Jurkat, Clone E6-1 (cell line): ENCODE results near the gene CACNA1H.
"Not testable (repeated sequence)": the region's sequence is repeated elsewhere in the genome, so short reads cannot be mapped to it uniquely, and the experiment has no call there.

Experiments
- DNase-seq: peaks from one replicate; pipeline ENCODE4 v3.0.0-alpha.2; 2011; ENCODE audit warnings: low read depth, low spot score
- H3K4me3 ChIP-seq: 2 replicates; pipeline ENCODE4 v1.5.1; 2011; ENCODE audit warnings: mild to moderate bottlenecking, low read length, control low read depth, moderate library complexity

The CACNA1H gene

DNA sequence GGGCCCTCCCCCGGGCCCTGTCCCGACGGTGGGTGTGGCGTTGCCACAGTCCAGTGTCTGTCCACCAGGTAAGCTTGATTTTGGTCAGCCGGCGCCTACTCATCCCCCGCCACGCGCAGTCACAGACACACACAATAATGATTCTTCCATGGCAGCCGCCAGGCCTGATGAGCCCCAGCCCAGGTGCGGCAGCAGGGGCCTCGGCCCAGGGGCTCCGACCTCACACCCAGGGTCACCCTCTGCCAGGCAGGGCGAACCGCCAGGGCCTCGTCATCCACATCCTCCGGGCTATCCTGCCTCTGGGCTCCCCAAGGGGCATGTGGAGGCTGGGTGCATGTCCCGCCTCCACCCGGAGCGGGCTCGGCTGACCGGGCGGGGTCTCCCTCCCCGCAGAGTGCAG lies 64.6 kb downstream of the CACNA1H start:
- no peak for DNase-seq
- H3K4me3 ChIP-seq: no peak overlapping the region

- H3K4me3 ChIP-seq: no peak overlapping the region
- no peak for DNase-seq
These were observed 65.4 kb downstream of the CACNA1H start for GRCh38 chr16:1218061-1218929.

- no peak overlapping the region for H3K4me3 ChIP-seq
- no peak for DNase-seq
These were observed 66.2 kb downstream of the CACNA1H start for GRCh38 chr16:1218930-1219611.

DNA sequence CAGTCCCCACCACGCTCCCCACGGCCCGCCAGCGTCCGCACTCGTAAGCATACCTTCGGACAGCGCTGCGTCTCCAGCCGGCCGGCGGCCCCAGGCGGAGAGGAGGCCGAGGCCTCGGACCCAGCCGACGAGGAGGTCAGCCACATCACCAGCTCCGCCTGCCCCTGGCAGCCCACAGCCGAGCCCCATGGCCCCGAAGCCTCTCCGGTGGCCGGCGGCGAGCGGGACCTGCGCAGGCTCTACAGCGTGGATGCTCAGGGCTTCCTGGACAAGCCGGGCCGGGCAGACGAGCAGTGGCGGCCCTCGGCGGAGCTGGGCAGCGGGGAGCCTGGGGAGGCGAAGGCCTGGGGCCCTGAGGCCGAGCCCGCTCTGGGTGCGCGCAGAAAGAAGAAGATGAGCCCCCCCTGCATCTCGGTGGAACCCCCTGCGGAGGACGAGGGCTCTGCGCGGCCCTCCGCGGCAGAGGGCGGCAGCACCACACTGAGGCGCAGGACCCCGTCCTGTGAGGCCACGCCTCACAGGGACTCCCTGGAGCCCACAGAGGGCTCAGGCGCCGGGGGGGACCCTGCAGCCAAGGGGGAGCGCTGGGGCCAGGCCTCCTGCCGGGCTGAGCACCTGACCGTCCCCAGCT lies 67.3 kb downstream of the CACNA1H start:
- no peak for DNase-seq
- no peak overlapping the region for H3K4me3 ChIP-seq

GRCh38 chr16:1220841-1221627 lies 68.1 kb downstream of the CACNA1H start:
- H3K4me3 ChIP-seq: no peak overlapping the region
- DNase-seq: no peak

GRCh38 chr16:1221628-1222552 lies 69.0 kb downstream of the CACNA1H start:
- DNase-seq: no peak

GRCh38 chr16:1222553-1223354 lies 69.8 kb downstream of the CACNA1H start:
- H3K4me3 ChIP-seq: no peak overlapping the region
- no peak for DNase-seq

More at GRCh38 chr16:1221628-1222552, 69.0 kb downstream of the CACNA1H start:
- no peak overlapping the region for H3K4me3 ChIP-seq

DNA sequence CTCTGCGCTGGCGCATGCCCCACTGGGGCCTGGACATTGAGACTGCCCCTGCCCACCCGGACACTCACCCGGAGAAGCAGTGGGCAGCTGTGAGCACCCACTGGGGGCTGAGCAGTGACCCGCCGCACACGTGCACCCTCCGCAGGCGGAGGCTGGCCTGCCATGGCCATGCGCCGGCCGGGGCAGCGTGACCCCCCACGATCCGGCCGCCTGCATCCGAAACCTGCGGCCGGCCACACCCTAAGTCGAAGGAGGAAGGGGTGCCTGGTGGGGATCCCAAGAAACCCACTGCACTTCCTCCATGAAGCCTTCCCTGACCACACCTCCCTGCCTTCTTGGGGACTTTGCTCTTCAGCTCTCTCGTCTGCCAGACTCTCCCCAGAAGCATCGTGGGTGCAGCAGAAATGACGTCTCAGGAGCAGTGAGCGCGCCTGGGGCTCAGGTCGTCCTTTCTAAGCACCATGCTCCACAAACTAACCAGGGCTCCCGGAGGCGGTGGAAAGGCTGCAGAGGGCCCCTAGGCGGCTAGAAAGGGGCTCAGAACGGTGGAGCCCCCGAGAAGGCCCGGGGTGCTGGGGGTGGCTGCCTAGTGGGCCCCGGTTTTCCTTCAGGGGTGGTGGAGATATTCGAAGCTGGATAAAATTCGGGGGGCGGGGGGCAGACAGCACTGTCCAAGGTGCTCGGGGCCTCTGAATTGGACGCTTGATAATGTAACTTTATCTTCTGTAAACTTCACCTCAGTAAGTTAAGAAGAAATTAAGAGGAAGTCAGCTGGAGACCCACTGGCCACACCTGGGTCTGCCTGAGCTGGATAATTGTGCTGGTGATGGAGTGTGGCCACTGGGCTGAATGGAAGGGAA lies 70.7 kb downstream of the CACNA1H start:
- DNase-seq: no peak
- no peak overlapping the region for H3K4me3 ChIP-seq

- H3K4me3 ChIP-seq: no peak overlapping the region
- no peak for DNase-seq
These were observed 71.7 kb downstream of the CACNA1H start for GRCh38 chr16:1224558-1224957.

DNA sequence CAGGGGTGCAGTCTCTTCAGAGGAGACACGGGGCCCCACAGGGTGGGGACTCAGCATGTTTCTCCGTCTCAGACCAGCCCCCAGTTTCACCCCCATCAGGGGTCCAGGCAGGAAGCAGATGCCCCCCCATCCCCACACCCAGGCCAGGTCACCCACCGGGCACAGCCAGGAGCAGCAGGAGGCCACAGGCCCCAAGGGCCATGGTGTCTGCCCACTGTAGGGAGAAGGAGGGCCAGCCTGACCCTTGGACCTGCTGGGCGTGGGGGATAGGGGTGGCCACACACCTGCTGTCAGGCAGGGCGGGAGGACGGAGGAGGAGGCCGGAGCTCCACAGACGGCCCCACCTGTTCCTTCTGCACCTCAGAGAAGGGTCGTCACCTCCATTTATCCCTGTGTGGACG lies 72.1 kb downstream of the CACNA1H start, which contains the start of gene TPSG1:
TPSG1 (minus strand) TSS at position 218 of the 401 bp plus-strand sequence; CDS start at position 202, 16 bp downstream.
- no peak within 1 kb of the TSS for H3K4me3 ChIP-seq
- DNase-seq: no peak

DNA sequence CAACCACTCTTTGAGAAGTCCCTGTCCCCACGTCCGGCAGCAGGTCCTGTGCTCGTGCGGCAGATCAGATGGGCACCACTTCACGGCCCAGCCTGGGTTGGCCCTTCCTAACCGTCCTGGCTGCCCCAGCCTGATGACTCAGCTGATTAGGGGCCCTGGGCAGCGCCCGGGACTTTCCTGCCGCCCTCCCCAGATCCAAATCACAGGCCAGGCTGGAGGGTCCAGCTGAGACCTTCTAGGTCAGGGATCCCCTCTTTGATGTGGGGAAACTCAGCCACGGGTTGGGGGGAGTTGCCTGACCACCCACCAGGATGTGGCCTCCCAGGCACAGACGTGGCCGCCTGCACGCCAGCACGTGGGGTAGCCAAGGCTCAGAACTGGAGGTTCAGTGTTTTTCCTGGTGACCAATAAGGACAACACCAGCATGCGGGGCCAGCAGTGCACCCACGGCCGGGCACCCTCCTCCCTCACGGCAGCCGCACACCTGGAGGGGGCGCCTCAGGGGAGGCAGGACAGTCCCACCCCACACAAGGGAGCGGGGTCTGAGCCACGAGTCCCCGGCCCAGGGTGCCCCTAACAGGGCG lies 72.9 kb downstream of the CACNA1H start:
- DNase-seq, H3K4me3 ChIP-seq: not testable (repeated sequence)

GRCh38 chr16:1226692-1227091 lies 73.8 kb downstream of the CACNA1H start:
- not testable (repeated sequence) for DNase-seq, H3K4me3 ChIP-seq

GRCh38 chr16:1228227-1228626 lies 75.3 kb downstream of the CACNA1H start:
- not testable (repeated sequence) for H3K4me3 ChIP-seq

GRCh38 chr16:1229476-1229875 lies 76.6 kb downstream of the CACNA1H start:
- DNase-seq, H3K4me3 ChIP-seq: not testable (repeated sequence)

More at GRCh38 chr16:1228227-1228626, 75.3 kb downstream of the CACNA1H start:
- DNase-seq: not testable (repeated sequence)

- DNase-seq, H3K4me3 ChIP-seq: not testable (repeated sequence)
These were observed 77.2 kb downstream of the CACNA1H start, which contains the start of gene TPSB2 for GRCh38 chr16:1230084-1230470. Gene TPSB2 (minus strand): TSS chr16:1230184. CDS start chr16:1229951, 233 bp downstream.
